Measurements from ENCODE around the gene PLEKHM2.

The PLEKHM2 gene

GRCh38 chr1:15727424-15727823 is 43.3 kb downstream of the PLEKHM2 start:
- in situ Hi-C loops (cut with MboI; ENCODE audit: low sequenced_read_pairs, unreplicated experiment): loop anchor here (25.0 kb wide), 1 partner anchor 390 kb away; no protein-coding TSS in a partner anchor
- DNase-seq (ENCODE audit: low spot score): no peak
- TF ChIP-seq CTCF (IDR thresholded peaks at IDR 0.05; ENCODE audit: borderline replicate concordance, control extremely low read depth, extremely low read depth, insufficient read depth, missing control alignments): no peak

GRCh38 chr1:15727866-15728534 is 43.9 kb downstream of the PLEKHM2 start:
- no peak for TF ChIP-seq CTCF (IDR thresholded peaks at IDR 0.05; ENCODE audit: borderline replicate concordance, control extremely low read depth, extremely low read depth, insufficient read depth, missing control alignments)
- DNase-seq (ENCODE audit: low spot score): no peak
- in situ Hi-C loops (cut with MboI; ENCODE audit: low sequenced_read_pairs, unreplicated experiment): loop anchor here (25.0 kb wide), 1 partner anchor 391 kb away; no protein-coding TSS in a partner anchor

- DNase-seq (ENCODE audit: low spot score): no peak
- in situ Hi-C loops (cut with MboI; ENCODE audit: low sequenced_read_pairs, unreplicated experiment): loop anchor here (25.0 kb wide), 1 partner anchor 392 kb away; no protein-coding TSS in a partner anchor
- TF ChIP-seq CTCF (IDR thresholded peaks at IDR 0.05; ENCODE audit: borderline replicate concordance, control extremely low read depth, extremely low read depth, insufficient read depth, missing control alignments): no peak
Observed at GRCh38 chr1:15728937-15729657, 45.0 kb downstream of the PLEKHM2 start.

GRCh38 chr1:15730423-15730822 is 46.3 kb downstream of the PLEKHM2 start:
- in situ Hi-C loops (cut with MboI; ENCODE audit: low sequenced_read_pairs, unreplicated experiment): loop anchor here (25.0 kb wide), 1 partner anchor 393 kb away; no protein-coding TSS in a partner anchor
- TF ChIP-seq CTCF (IDR thresholded peaks at IDR 0.05; ENCODE audit: borderline replicate concordance, control extremely low read depth, extremely low read depth, insufficient read depth, missing control alignments): no peak
- DNase-seq (ENCODE audit: low spot score): no peak

GRCh38 chr1:15730936-15731335 is 46.8 kb downstream of the PLEKHM2 start:
- no peak for TF ChIP-seq CTCF (IDR thresholded peaks at IDR 0.05; ENCODE audit: borderline replicate concordance, control extremely low read depth, extremely low read depth, insufficient read depth, missing control alignments)
- in situ Hi-C loops (cut with MboI; ENCODE audit: low sequenced_read_pairs, unreplicated experiment): loop anchor here (25.0 kb wide), 1 partner anchor 394 kb away; no protein-coding TSS in a partner anchor
- DNase-seq (ENCODE audit: low spot score): no peak

GRCh38 chr1:15731735-15732685 is 47.9 kb downstream of the PLEKHM2 start:
- in situ Hi-C loops (cut with MboI; ENCODE audit: low sequenced_read_pairs, unreplicated experiment): loop anchor here (25.0 kb wide), 1 partner anchor 395 kb away; no protein-coding TSS in a partner anchor
- TF ChIP-seq CTCF (IDR thresholded peaks at IDR 0.05; ENCODE audit: borderline replicate concordance, control extremely low read depth, extremely low read depth, insufficient read depth, missing control alignments): no peak
- DNase-seq (ENCODE audit: low spot score): no peak
